ENCODE measurements around the gene RAPGEF2. TPM values are rescaled to one million over a fixed set of nuclear protein-coding genes. Genes with fewer than 3 reads are reported as not detected.

RAPGEF2 gene
- total and polyA plus RNA-seq, 10 of the 15 experiments (the other 5 are each of a cell fraction or from before 2014, with no cell fraction given): 0.31 to 24.0 (median 2.9) TPM

- WGBS (ENCODE audit: insufficient coverage, insufficient replicate concordance, low lambda C conversion rate, missing lambda C conversion rate): 95% methylated on average over 4 of the region's 4 CpGs
- Histone ChIP-seq H3K4me2 (ENCODE audit: control insufficient read depth, insufficient read depth) (no peak overlapping the region), H3K27ac (ENCODE audit: control insufficient read depth, insufficient read depth) (no peak overlapping the region), H2AFZ (ENCODE audit: control insufficient read depth, low read depth, low read length) (no peak overlapping the region), H3K79me2 (ENCODE audit: control insufficient read depth, insufficient read depth, low read length) (no peaks in the 10 kb centered on the region), H3K9me3 (replicated peaks; ENCODE audit: control insufficient read depth, insufficient read depth, low read length) (no peaks in the 10 kb centered on the region), H3K9ac (ENCODE audit: control insufficient read depth, insufficient read depth, low read length) (no peak overlapping the region), H3K4me3 (no peak overlapping the region), H3K4me1 (ENCODE audit: control insufficient read depth, insufficient read depth, low read length) (no peaks in the 10 kb centered on the region), H3K27me3 (replicated peaks in 1 of 2; ENCODE audit: control insufficient read depth in 2 of 2, insufficient read depth in 2 of 2, low read length in 1 of 2) (no peaks in the 10 kb centered on the region), H3K36me3 (ENCODE audit: control insufficient read depth in 2 of 2, insufficient read depth in 2 of 2, low read length in 1 of 2) (no peaks in the 10 kb centered on the region; a peak in 2 of 4 replicates), H4K20me1 (ENCODE audit: control insufficient read depth, insufficient read depth) (no peaks in the 10 kb centered on the region)
- DNase-seq (ENCODE audit: low read depth, low spot score) (no peak), ATAC-seq (no peak), FAIRE-seq (no peak)
- ChIA-PET RAD21 (ENCODE audit: unreplicated experiment) (no interaction called here), POLR2A (no interaction called here), CTCF (interaction anchor here (1.0 kb wide), 1 partner anchor 31 kb away, joined by 3 read pairs; no protein-coding TSS in a partner anchor), SMC1A (ENCODE audit: uncharacterized antibody, unreplicated experiment) (interaction anchor here (1.0 kb wide), 1 partner anchor 10 kb away, joined by 3 read pairs; no protein-coding TSS in a partner anchor)
- in situ Hi-C loops (cut with MboI) (no loop called here), intact Hi-C loops (cut with micrococcal nuclease; ENCODE audit: unreplicated experiment) (no loop called here)
- BruUV-seq (replicated peaks): no TSS peak
- TF ChIP-seq DPF2 (IDR thresholded peaks at IDR 0.05): no peak
- TF ChIP-seq MYB (IDR thresholded peaks at IDR 0.05; ENCODE audit: borderline replicate concordance, low read depth, low read length): no peak
- no peak for TF ChIP-seq E2F4 (IDR thresholded peaks at IDR 0.05; ENCODE audit: low read depth, low read length)
- no peak for TF ChIP-seq BMI1 (IDR thresholded peaks at IDR 0.05; ENCODE audit: borderline replicate concordance)
- no peak for TF ChIP-seq RBBP5 (conservative IDR thresholded peaks at IDR 0.05)
- TF ChIP-seq CREB1 (IDR thresholded peaks at IDR 0.05; ENCODE audit: low read depth): no peak
- no peak for TF ChIP-seq ATF3 (IDR thresholded peaks at IDR 0.05; ENCODE audit: borderline replicate concordance, extremely low read depth, low read depth, low read length)
- no peak for TF ChIP-seq CBX5 (IDR thresholded peaks at IDR 0.05; ENCODE audit: low read depth)
- no peak for TF ChIP-seq ZNF384 (IDR thresholded peaks at IDR 0.05; ENCODE audit: borderline replicate concordance, low read depth, low read length)
Observed at GRCh38 chr4:159284113-159284512, 181.2 kb downstream of the RAPGEF2 start.
